Caco-2 (cell line): ENCODE results near the gene F10. TPM values are rescaled to one million over a fixed set of nuclear protein-coding genes. Genes with fewer than 3 reads are reported as not detected.

ENCODE experiments used
- BruUV-seq: library from RNA; stranded (reverse); fragments of 400-500 nt; replicated peaks from 2 replicates; lab custom pipeline; 2021; lab: Mats Ljungman, UMichigan
- CTCF ChIA-PET: fragments of 300-600 bp; sonication (Branson Sonifier 250); formaldehyde crosslinking; loops from one replicate; lab custom pipeline; 2022; ENCODE audit warnings: antibody characterized with exemption; lab: Charles Lee
- POLR2A ChIA-PET: fragments of 300-600 bp; sonication (Branson Sonifier 250); formaldehyde crosslinking; loops from one replicate; lab custom pipeline; 2022; ENCODE audit warnings: antibody characterized with exemption; lab: Charles Lee
- DNase-seq, 2 experiments: peaks; one replicate each; pipeline versions ENCODE4 v3.0.0 to v3.0.0-alpha.2; 2020 to 2022
- H3K27me3 ChIP-seq: replicated peaks from 2 replicates; pipeline ENCODE4 v1.6.0; 2011; ENCODE audit warnings: low read length; ENCODE audit not compliant: control insufficient read depth, insufficient read depth
- H3K36me3 ChIP-seq: 2 replicates; pipeline ENCODE4 v1.5.1; 2011; ENCODE audit warnings: low read length; ENCODE audit not compliant: control insufficient read depth, insufficient read depth
- H3K4me1 ChIP-seq: fragments of 250-450 bp; sonication (Bioruptor Pico); 2 replicates; pipeline ENCODE4 v1.5.1; 2020; ENCODE audit warnings: mild to moderate bottlenecking
- H3K4me3 ChIP-seq: 2 replicates; pipeline ENCODE4 v1.5.1; 2011; ENCODE audit warnings: low read depth, mild to moderate bottlenecking, control low read depth, low read length
- H3K9me3 ChIP-seq: fragments of 250-450 bp; sonication (Bioruptor Pico); 2 replicates; pipeline ENCODE4 v1.5.1; 2020; ENCODE audit warnings: mild to moderate bottlenecking, moderate library complexity
- H3K27ac Mint-ChIP-seq: one replicate; pipeline ENCODE4 v1.8.0; 2022; ENCODE audit warnings: mixed read lengths; ENCODE audit not compliant: unreplicated experiment
- H3K27me3 Mint-ChIP-seq: one replicate; pipeline ENCODE4 v1.8.0; 2022; ENCODE audit warnings: mixed read lengths; ENCODE audit not compliant: insufficient read depth, unreplicated experiment
- H3K36me3 Mint-ChIP-seq: one replicate; pipeline ENCODE4 v1.8.0; 2022; ENCODE audit warnings: mild to moderate bottlenecking, mixed read lengths; ENCODE audit not compliant: insufficient read depth, unreplicated experiment
- H3K4me1 Mint-ChIP-seq: one replicate; pipeline ENCODE4 v1.8.0; 2022; ENCODE audit warnings: low read depth, mixed read lengths; ENCODE audit not compliant: unreplicated experiment
- H3K4me3 Mint-ChIP-seq: one replicate; pipeline ENCODE4 v1.8.0; 2022; ENCODE audit warnings: mild to moderate bottlenecking, moderate library complexity, mixed read lengths; ENCODE audit not compliant: unreplicated experiment
- H3K9me3 Mint-ChIP-seq: one replicate; pipeline ENCODE4 v1.8.0; 2022; ENCODE audit warnings: mixed read lengths; ENCODE audit not compliant: unreplicated experiment
- CTCF ChIP-seq, 2 experiments: fragments of 200-600 bp in 1 of 2; IDR thresholded peaks; 1 replicate in 1 of 2; 2 replicates in 1 of 2; pipeline versions ENCODE4 v1.5.1 to v1.8.0; 2011 to 2022; ENCODE audit warnings: antibody characterized with exemption in 1 of 2, control low read depth in 1 of 2, inconsistent platforms in 1 of 2, low read depth in 1 of 2, low read length in 1 of 2, mild to moderate bottlenecking in 1 of 2, moderate library complexity in 1 of 2; ENCODE audit not compliant: insufficient read depth in 1 of 2, severe bottlenecking in 1 of 2, unreplicated experiment in 1 of 2
- intact Hi-C: fragments of 100-400 bp; cut with micrococcal nuclease; formaldehyde crosslinking; loops from one replicate; pipeline ENCODE4 v1.10.0; 2022; ENCODE audit not compliant: unreplicated experiment
- total RNA-seq: library from RNA; stranded (reverse); gene quantifications from 2 replicates; pipeline ENCODE4 v1.2.3, GENCODE V29; 2022

The F10 gene
- total RNA-seq, 1 experiment from 2014 or later = 34.3 TPM

- peaks cover 6% of the 10 kb centered on the region for H3K4me1 Mint-ChIP-seq
- no peak overlapping the region for H3K4me3 Mint-ChIP-seq
- no peaks in the 10 kb centered on the region for H3K36me3 Mint-ChIP-seq
- intact Hi-C loops = no loop called here
- H3K27me3 Mint-ChIP-seq = no peaks in the 10 kb centered on the region
- no TSS peak for BruUV-seq
- Histone ChIP-seq H3K9me3 (no peaks in the 10 kb centered on the region), H3K4me1 (peaks cover 8% of the 10 kb centered on the region; the same call in 1 of the 2 replicates), H3K36me3 (no peaks in the 10 kb centered on the region), H3K4me3 (no peak overlapping the region), H3K27me3 (no peaks in the 10 kb centered on the region)
- no peak overlapping the region for H3K27ac Mint-ChIP-seq
- H3K9me3 Mint-ChIP-seq = no peaks in the 10 kb centered on the region
- no peak for DNase-seq
- POLR2A ChIA-PET = interaction anchor here (0.6 kb wide), 1 partner anchor 173 kb away, joined by 5 read pairs; no protein-coding TSS in a partner anchor
- CTCF ChIA-PET = no interaction called here
- no peak for TF ChIP-seq CTCF (IDR thresholded peaks at IDR 0.05; ENCODE audit: insufficient read depth in 1 of 2, low read depth in 1 of 2, low read length in 1 of 2, severe bottlenecking in 1 of 2, unreplicated experiment in 1 of 2)
Observed at GRCh38 chr13:113096745-113097305, 25.8 kb upstream of the F10 start.

DNA sequence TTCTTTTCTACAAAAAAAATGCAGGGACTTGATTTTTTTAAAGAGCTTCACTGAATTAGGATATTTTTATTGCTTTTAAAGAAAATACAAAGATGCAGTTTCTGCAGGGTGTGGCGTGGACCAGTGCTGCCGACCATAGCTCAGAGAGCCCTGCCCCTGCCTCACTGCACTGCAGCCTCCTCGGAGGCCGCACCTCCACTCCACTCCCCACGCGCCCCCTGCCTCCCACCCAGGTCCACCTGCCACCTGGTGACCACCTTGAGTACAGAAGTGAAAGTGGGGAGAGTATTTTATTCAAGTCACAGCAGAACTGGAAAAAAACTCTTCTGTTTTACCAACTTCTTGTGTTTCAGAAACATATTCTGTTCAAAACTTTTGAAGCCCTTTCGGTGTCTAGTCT is 24.9 kb upstream of the F10 start:
- no TSS peak for BruUV-seq
- ChIA-PET CTCF (no interaction called here), POLR2A (no interaction called here)
- Histone ChIP-seq H3K9me3 (no peaks in the 10 kb centered on the region), H3K27me3 (no peaks in the 10 kb centered on the region), H3K36me3 (no peaks in the 10 kb centered on the region), H3K4me3 (no peak overlapping the region), H3K4me1 (peaks cover 12% of the 10 kb centered on the region; the same call in 1 of the 2 replicates)
- no peak for TF ChIP-seq CTCF (IDR thresholded peaks at IDR 0.05; ENCODE audit: insufficient read depth in 1 of 2, low read depth in 1 of 2, low read length in 1 of 2, severe bottlenecking in 1 of 2, unreplicated experiment in 1 of 2)
- Mint-ChIP-seq H3K9me3 (no peaks in the 10 kb centered on the region), H3K4me3 (no peak overlapping the region), H3K4me1 (peaks cover 7% of the 10 kb centered on the region), H3K27ac (no peak overlapping the region), H3K27me3 (no peaks in the 10 kb centered on the region), H3K36me3 (no peaks in the 10 kb centered on the region)
- intact Hi-C loops = no loop called here
- no peak for DNase-seq

GRCh38 chr13:113098162-113098732 is 24.4 kb upstream of the F10 start:
- no TSS peak for BruUV-seq
- Mint-ChIP-seq H3K27me3 (no peaks in the 10 kb centered on the region), H3K9me3 (no peaks in the 10 kb centered on the region), H3K27ac (no peak overlapping the region), H3K4me3 (no peak overlapping the region), H3K36me3 (no peaks in the 10 kb centered on the region), H3K4me1 (peaks cover 7% of the 10 kb centered on the region)
- Histone ChIP-seq H3K9me3 (no peaks in the 10 kb centered on the region), H3K36me3 (no peaks in the 10 kb centered on the region), H3K4me3 (no peak overlapping the region), H3K27me3 (no peaks in the 10 kb centered on the region), H3K4me1 (peaks cover 12% of the 10 kb centered on the region; the same call in 1 of the 2 replicates)
- TF ChIP-seq CTCF (IDR thresholded peaks at IDR 0.05; ENCODE audit: insufficient read depth in 1 of 2, low read depth in 1 of 2, low read length in 1 of 2, severe bottlenecking in 1 of 2, unreplicated experiment in 1 of 2) = no peak
- POLR2A ChIA-PET = no interaction called here
- intact Hi-C loops = no loop called here
- DNase-seq = no peak
- CTCF ChIA-PET = no interaction called here
